Neuron (in vitro differentiated cells): ENCODE measurements around the gene HES6.

Experiments used
- H2AFZ ChIP-seq: one replicate; pipeline ENCODE4 v1.6.1; 2013; ENCODE audit warnings: low read depth, mild to moderate bottlenecking, inconsistent platforms, low read length, moderate library complexity
- H3K27me3 ChIP-seq: one replicate; pipeline ENCODE4 v1.6.1; 2013; ENCODE audit warnings: low read length; ENCODE audit not compliant: insufficient read depth
- H3K36me3 ChIP-seq: one replicate; pipeline ENCODE4 v1.6.1; 2013; ENCODE audit warnings: low read length; ENCODE audit not compliant: insufficient read depth
- H3K4me1 ChIP-seq: one replicate; pipeline ENCODE4 v1.6.1; 2013; ENCODE audit warnings: low read length; ENCODE audit not compliant: insufficient read depth
- H3K4me3 ChIP-seq: 2 replicates; pipeline ENCODE4 v1.5.1; 2013; ENCODE audit warnings: mild to moderate bottlenecking, low read length, moderate library complexity
- H3K9me3 ChIP-seq: one replicate; pipeline ENCODE4 v1.6.1; 2013; ENCODE audit warnings: low read length

HES6 gene

DNA sequence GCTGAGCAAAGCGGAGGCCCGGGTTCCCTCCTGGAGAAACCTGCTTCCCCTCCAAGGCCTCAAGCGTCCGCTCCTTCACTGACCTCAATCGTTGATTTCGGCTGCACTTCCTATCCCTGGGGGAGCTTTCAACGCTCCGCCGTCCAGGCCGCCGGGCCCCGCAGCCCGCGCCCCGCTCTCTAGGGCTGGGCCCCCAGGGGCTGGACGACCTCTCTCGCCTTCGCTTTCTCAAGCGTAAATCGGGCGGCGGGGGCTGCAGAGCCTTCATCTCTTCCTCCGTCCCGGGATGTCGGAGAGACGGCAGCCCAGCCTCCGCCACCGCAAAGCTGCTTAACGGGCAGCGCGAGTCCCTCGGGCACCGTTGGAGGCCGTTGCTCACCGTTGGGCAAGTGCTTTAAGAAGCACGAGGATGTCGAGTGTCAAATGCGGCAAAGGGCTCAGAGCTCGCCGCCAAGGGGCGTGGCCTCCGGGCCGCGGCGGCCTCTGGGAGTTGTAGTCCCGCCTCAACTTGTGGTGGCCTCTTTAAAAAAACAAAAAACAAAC is 8.5 kb downstream of the HES6 start:
- H3K4me3 ChIP-seq: peak overlapping the region; percentile 3
- no peaks in the 10 kb centered on the region for H3K36me3 ChIP-seq
- no peak overlapping the region for H2AFZ ChIP-seq
- H3K27me3 ChIP-seq: peaks cover 24% of the 10 kb centered on the region
- peaks cover 3% of the 10 kb centered on the region for H3K4me1 ChIP-seq
- peaks cover 11% of the 10 kb centered on the region for H3K9me3 ChIP-seq

- H3K36me3 ChIP-seq: no peaks in the 10 kb centered on the region
- peaks cover 3% of the 10 kb centered on the region for H3K4me1 ChIP-seq
- H3K9me3 ChIP-seq: peaks cover 11% of the 10 kb centered on the region
- peaks cover 24% of the 10 kb centered on the region for H3K27me3 ChIP-seq
- no peak overlapping the region for H2AFZ ChIP-seq
- H3K4me3 ChIP-seq: no peak overlapping the region
Measured at GRCh38 chr2:238230699-238231098, 9.1 kb downstream of the HES6 start.

GRCh38 chr2:238228700-238229099 is 11.1 kb downstream of the HES6 start:
- Histone ChIP-seq H3K27me3 (peaks cover 24% of the 10 kb centered on the region), H3K4me1 (peaks cover 3% of the 10 kb centered on the region), H3K9me3 (peaks cover 11% of the 10 kb centered on the region), H3K4me3 (no peak overlapping the region), H3K36me3 (no peaks in the 10 kb centered on the region), H2AFZ (no peak overlapping the region)

GRCh38 chr2:238227587-238228032 is 12.2 kb downstream of the HES6 start:
- H3K36me3 ChIP-seq: no peaks in the 10 kb centered on the region
- no peak overlapping the region for H2AFZ ChIP-seq
- H3K4me3 ChIP-seq: no peak overlapping the region
- H3K4me1 ChIP-seq: peaks cover 3% of the 10 kb centered on the region
- peaks cover 24% of the 10 kb centered on the region for H3K27me3 ChIP-seq
- peaks cover 10% of the 10 kb centered on the region for H3K9me3 ChIP-seq

GRCh38 chr2:238226698-238227586 is 12.9 kb downstream of the HES6 start:
- peaks cover 3% of the 10 kb centered on the region for H3K4me1 ChIP-seq
- H3K27me3 ChIP-seq: peaks cover 20% of the 10 kb centered on the region
- peaks cover 5% of the 10 kb centered on the region for H3K9me3 ChIP-seq
- H3K36me3 ChIP-seq: no peaks in the 10 kb centered on the region
- H2AFZ ChIP-seq: no peak overlapping the region
- H3K4me3 ChIP-seq: no peak overlapping the region

DNA sequence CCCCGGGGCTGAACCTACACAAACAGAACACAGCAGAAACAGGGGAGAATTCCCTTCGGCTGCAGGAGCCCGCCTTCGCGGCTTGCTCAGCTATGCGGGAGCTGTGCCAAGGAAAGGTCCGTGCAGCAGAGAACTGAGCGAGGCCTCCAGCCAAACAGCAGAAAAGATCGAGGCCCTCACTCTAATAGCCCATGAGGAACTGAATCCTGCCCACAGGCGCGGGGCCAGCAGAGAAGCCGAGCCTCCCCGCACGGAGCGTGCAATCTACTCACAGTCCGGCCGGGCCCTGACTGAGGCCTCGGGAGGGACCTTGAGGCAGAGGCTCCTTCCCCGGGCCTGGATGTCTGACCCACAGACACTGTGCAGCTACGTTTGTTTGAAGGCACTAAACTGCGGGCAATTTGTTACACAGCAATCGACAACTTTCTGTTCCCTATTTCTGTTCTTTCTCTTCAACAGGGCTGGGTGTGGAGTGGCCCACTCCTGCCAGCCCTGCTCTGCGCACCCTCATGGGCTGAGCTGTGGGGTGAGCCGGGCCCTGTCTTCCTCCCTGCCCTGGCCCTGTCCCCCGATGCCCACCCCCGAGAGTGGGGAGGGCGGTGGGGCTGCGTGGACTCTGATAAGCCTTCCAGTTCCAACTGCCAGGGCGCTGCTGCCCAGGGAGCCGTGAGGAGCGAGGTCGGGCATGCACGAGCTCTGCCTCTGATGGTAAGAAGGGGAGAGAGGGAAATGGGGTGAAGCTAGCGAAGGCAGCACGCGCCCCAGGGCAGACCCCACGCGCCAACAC is 13.7 kb downstream of the HES6 start:
- Histone ChIP-seq H3K36me3 (no peaks in the 10 kb centered on the region), H3K9me3 (peaks cover 5% of the 10 kb centered on the region), H3K4me1 (peaks cover 3% of the 10 kb centered on the region), H2AFZ (no peak overlapping the region), H3K4me3 (no peak overlapping the region), H3K27me3 (peaks cover 18% of the 10 kb centered on the region)

GRCh38 chr2:238225121-238225520 is 14.7 kb downstream of the HES6 start:
- Histone ChIP-seq H3K36me3 (no peaks in the 10 kb centered on the region), H3K4me3 (no peak overlapping the region), H2AFZ (no peak overlapping the region), H3K9me3 (no peaks in the 10 kb centered on the region), H3K4me1 (peaks cover 3% of the 10 kb centered on the region), H3K27me3 (peaks cover 8% of the 10 kb centered on the region)

DNA sequence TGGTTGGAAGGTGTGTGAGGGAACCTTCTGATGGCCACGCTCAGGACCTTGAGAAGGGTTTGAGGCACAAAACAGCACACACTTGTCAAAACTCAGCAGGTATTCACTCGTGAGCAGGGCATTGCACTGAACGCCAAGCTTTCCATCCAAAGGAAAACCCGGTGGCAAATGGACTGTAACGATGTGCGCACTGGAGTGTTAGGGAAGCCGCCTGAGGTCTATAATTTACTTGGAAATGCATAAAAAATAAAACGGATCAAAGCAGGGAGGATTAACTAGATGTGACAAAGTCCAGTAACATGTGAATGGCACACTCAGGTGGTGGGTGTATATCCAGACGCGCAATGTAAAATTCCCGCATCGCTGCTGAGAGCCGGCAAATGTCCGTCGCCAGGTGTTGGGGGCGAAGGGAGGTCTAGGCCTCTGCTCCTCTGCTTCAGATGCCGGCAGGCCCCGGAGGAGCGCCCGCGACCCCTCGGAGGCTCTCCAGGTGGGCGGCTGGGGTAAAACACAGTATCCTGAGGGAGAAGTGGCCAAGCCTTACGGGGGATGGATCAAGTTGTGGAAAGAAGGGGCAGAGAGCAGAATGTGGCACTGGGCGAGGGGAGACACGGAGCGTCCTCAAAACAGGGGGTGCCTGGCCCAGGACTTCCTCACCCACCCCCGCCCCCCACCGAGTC is 15.3 kb downstream of the HES6 start:
- Histone ChIP-seq H2AFZ (no peak overlapping the region), H3K4me1 (peaks cover 3% of the 10 kb centered on the region), H3K36me3 (no peaks in the 10 kb centered on the region), H3K4me3 (no peak overlapping the region), H3K9me3 (no peaks in the 10 kb centered on the region), H3K27me3 (peaks cover 3% of the 10 kb centered on the region)

GRCh38 chr2:238220892-238221521 is 18.8 kb downstream of the HES6 start:
- Histone ChIP-seq H3K27me3 (no peaks in the 10 kb centered on the region), H3K4me1 (peaks cover 7% of the 10 kb centered on the region), H2AFZ (no peak overlapping the region), H3K4me3 (no peak overlapping the region), H3K9me3 (no peaks in the 10 kb centered on the region), H3K36me3 (no peaks in the 10 kb centered on the region)

- peaks cover 7% of the 10 kb centered on the region for H3K4me1 ChIP-seq
- H3K4me3 ChIP-seq: no peak overlapping the region
- no peak overlapping the region for H2AFZ ChIP-seq
- H3K9me3 ChIP-seq: no peaks in the 10 kb centered on the region
- H3K36me3 ChIP-seq: no peaks in the 10 kb centered on the region
- H3K27me3 ChIP-seq: no peaks in the 10 kb centered on the region
Measured at GRCh38 chr2:238220274-238220891, 19.5 kb downstream of the HES6 start.

DNA sequence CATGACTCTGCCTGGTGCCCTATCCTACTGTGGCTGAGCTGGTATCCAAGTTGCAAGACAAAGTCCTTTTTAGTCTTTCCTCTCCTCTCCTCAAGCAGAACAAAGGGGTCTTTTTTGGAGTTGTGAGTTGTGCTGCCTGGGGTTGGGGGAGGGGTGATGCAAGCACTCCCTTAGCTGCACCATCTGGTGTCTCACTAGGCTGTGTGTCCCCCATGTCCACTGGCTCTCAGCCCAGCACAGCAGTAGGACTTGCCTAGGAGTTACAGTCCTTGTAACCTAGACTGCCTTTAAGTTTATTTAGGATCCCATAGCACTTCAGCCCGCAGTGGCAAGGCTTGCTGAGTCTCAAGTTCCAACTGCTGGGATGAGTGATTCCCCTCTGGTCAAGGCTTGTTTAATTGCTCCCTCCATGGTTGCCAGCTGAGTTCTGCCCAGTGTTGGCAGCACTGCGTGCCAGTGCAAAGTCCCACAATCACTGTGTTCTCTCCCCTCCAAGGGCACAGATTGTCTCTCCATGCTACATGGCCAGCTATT is 23.1 kb downstream of the HES6 start:
- Histone ChIP-seq H3K9me3 (peaks cover 2% of the 10 kb centered on the region), H2AFZ (no peak overlapping the region), H3K36me3 (no peaks in the 10 kb centered on the region), H3K4me1 (peaks cover 7% of the 10 kb centered on the region), H3K4me3 (no peak overlapping the region), H3K27me3 (no peaks in the 10 kb centered on the region)

DNA sequence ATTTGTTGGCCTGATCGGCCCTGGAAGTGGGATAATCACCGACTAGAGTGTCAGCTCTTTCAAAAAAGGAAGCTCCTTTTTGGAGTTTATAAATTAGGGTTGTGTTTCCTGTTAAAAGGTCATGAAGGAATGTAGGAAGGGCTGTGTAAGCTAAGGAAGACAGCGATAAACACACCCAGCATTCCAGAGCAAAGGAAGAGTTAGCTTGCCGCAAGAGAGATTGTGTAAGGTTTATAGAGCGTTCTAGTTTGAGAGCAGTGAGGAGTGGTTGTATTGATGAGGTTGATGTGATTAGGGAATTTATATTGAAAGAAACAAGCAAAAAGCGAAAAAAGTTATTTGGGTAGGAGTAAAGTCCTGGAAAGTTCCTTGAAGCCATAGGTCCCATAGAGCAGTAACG is 32.8 kb downstream of the HES6 start:
- Histone ChIP-seq H3K4me1 (peaks cover 3% of the 10 kb centered on the region), H3K4me3 (no peak overlapping the region), H3K27me3 (peaks cover 40% of the 10 kb centered on the region), H3K36me3 (no peaks in the 10 kb centered on the region), H3K9me3 (peaks cover 4% of the 10 kb centered on the region), H2AFZ (no peak overlapping the region)
